ENCODE data around the gene TCAP.

- TF ChIP-seq CTCF (conservative IDR thresholded peaks at IDR 0.05; ENCODE audit: low read length) (no peak), EZH2phosphoT487 (IDR thresholded peaks at IDR 0.05; ENCODE audit: borderline replicate concordance) (no peak)
Measured at GRCh38 chr17:39663688-39664580, 1.2 kb upstream of the TCAP start.

Data from Loucy (cell line).